NB4 (cell line): Measurements from ENCODE around the gene ECT2.
A peak's percentile ranks its signal among the peaks of the same experiment; 100 is the strongest.

Experiments used
- DNase-seq: peaks from one replicate; pipeline ENCODE4 v3.0.0; 2010; ENCODE audit warnings: low read depth
- H3K4me3 ChIP-seq: one replicate; pipeline ENCODE4 v1.5.1; 2011; ENCODE audit warnings: mild to moderate bottlenecking, low read depth, low read length, moderate library complexity
- MYC ChIP-seq: IDR thresholded peaks from 2 replicates; pipeline ENCODE4 v1.6.1; 2011; ENCODE audit warnings: low read depth, low read length
- POLR2A ChIP-seq: IDR thresholded peaks from 2 replicates; pipeline ENCODE4 v1.6.1; 2011; ENCODE audit warnings: mild to moderate bottlenecking; ENCODE audit not compliant: insufficient read length; ENCODE audit errors: extremely low read depth
- TF ChIP-seq, protein P1 (sequence below): IDR thresholded peaks from 2 replicates; pipeline ENCODE4 v1.6.1; 2011; ENCODE audit warnings: low read depth, low read length
- TF ChIP-seq, protein P2 (sequence below): IDR thresholded peaks from one replicate; pipeline ENCODE4 v1.5.1; 2012; ENCODE audit warnings: low read depth, low read length

The ECT2 gene

DNA sequence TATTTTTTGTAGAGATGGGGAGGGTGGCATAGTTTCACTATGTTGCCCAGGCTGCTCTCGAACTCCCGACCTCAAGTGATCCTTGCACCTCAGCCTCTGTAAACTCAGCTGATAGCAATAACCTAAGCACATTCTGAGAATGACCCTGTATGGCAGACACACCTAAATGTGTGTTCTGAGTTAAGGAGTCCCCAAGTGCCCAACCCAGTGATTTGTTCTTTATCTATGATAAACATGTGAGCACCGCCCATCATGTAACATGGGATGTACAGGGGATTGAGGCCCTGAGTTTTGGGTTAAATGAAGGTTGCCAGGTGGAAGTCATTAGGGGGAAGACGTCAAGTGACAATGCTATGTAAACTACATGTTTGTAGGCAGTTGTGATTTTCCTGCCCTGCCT lies 45.4 kb upstream of the ECT2 start:
- no peak for TF ChIP-seq MYC
- TF ChIP-seq, protein P1, sequence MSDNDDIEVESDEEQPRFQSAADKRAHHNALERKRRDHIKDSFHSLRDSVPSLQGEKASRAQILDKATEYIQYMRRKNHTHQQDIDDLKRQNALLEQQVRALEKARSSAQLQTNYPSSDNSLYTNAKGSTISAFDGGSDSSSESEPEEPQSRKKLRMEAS: no peak
- no peak for TF ChIP-seq POLR2A
- TF ChIP-seq, protein P2, sequence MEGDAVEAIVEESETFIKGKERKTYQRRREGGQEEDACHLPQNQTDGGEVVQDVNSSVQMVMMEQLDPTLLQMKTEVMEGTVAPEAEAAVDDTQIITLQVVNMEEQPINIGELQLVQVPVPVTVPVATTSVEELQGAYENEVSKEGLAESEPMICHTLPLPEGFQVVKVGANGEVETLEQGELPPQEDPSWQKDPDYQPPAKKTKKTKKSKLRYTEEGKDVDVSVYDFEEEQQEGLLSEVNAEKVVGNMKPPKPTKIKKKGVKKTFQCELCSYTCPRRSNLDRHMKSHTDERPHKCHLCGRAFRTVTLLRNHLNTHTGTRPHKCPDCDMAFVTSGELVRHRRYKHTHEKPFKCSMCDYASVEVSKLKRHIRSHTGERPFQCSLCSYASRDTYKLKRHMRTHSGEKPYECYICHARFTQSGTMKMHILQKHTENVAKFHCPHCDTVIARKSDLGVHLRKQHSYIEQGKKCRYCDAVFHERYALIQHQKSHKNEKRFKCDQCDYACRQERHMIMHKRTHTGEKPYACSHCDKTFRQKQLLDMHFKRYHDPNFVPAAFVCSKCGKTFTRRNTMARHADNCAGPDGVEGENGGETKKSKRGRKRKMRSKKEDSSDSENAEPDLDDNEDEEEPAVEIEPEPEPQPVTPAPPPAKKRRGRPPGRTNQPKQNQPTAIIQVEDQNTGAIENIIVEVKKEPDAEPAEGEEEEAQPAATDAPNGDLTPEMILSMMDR: no peak
- no peak for DNase-seq
- H3K4me3 ChIP-seq: no peak overlapping the region

DNA sequence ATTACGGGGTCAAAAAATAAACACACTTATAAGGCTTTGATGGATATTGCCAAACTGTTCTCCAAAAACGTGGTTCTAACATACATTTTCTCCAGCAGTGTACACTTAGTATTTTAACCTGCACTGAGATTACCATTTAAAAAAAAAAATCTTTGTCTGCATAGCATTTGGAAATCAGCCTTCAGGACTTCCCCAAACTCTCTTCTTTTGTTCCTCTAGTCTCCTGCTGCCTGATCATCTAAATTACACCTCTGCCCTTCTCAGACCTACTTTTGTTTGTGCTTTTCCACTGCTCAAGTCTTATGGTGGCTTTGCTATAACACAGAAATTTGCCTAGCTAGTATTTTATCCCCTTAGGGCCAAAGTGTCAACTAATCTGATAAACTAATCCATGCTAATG lies 43.5 kb upstream of the ECT2 start:
- no peak for DNase-seq
- H3K4me3 ChIP-seq: no peak overlapping the region
- TF ChIP-seq MYC (no peak), POLR2A (no peak)
- TF ChIP-seq, protein P2: no peak
- TF ChIP-seq, protein P1: no peak

DNA sequence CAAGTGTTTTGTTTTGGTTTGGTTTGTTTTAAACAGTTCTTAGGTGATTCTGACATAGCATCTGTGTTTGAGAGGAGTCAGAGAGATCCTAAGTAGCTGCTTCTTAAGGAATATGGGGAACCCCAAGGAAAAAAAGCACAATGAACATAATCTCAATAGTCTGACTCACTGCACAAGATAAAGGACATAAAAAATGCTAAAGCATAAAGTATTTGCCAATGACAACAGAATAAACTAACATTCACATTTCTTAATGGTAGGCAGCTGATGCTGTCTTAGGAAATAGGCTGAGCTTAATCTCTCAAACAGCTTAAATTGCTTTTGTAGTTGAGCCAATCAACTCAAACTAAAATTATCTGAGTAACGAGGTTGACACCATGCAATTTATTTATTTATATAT lies 42.6 kb upstream of the ECT2 start:
- no peak for TF ChIP-seq MYC
- no peak for TF ChIP-seq POLR2A
- TF ChIP-seq, protein P1: no peak
- TF ChIP-seq, protein P2: no peak
- no peak overlapping the region for H3K4me3 ChIP-seq
- no peak for DNase-seq

DNA sequence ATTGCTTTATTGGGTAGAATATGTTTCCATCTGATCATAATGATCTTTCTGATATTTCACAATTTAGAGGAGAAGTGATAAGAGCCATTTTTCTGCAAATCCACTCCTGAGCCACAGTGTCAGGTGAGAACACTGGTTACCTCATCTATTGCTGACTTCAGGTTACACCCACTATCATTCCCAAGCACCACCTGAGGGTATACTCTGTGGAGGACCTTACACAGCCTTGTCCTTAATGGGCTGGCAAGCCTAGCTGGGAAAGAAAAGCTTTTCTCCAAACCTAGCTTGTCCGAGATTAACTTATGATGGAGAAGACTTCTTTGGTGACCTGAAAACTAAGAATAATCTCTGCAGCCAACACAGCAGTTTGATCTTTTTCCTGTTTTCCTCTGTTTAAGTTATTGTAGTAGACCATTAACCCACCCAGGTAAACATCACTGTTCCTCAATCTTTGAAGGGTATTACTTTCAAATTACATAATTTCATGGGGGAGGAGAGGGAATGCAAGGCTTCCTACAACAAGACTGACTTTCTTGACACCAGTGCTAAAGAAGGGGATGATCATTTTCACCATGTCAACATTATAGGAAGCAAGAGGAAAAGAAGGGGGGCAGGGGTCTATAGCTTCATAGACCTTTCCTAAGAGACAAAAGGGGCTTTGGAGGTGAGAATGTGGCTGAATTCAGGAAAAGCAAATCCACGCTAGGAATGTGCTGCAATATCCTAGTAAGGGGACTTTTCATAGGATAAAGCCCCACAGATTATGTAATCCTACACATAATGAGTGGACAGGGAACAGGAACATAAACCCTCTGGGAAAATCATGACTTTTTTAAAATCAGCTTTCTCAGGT lies 41.4 kb upstream of the ECT2 start:
- DNase-seq: no peak
- TF ChIP-seq, protein P1: no peak
- TF ChIP-seq, protein P2: no peak
- TF ChIP-seq MYC: no peak
- no peak for TF ChIP-seq POLR2A
- H3K4me3 ChIP-seq: peak overlapping the region; percentile 98

DNA sequence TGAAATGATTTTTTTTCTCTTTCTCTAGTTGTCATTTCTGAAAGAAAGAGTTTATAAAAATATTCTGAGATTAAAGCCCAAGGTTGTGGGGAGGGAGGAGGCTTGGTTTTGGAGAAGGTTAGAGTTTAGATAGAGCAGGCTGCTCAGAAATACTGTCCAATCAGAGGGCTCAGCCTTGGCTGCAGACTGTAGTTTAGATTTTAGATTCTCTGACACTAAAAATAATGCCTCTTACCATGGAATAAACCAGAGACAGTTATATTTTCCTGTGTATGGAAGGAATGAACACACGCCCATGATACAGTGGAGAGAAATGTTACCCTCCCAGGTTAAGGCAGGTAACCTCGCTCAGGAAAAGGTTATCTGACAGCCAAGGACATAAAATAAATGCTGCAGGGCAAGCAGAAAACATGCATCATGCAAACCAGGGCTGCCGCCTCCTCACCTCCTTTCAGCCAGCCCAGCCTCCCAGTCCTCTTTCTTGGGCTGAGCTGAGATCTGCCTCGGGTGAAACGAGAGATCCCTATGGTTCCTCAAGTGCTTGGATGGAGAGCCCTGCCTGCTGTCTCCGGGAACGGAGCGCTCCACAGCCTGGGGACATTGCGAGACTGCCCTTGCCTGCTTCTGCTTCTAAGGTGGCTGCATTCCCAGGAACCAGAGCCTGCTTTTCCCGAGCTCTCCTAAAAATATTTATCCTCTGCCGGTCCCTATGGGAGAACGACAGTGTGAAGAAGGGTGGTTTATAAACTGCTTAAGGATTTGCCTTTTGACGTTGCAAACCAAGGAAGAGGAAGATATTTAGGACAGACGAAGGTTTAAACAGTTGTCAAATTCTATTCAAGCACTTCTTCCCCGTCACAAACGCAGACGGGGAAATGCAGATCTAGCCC lies 40.5 kb upstream of the ECT2 start:
- peak overlapping the region; percentile 98 for H3K4me3 ChIP-seq
- TF ChIP-seq, protein P2: no peak
- TF ChIP-seq MYC (no peak), POLR2A (no peak)
- TF ChIP-seq, protein P1: 0 out of 2 replicates have a peak, but pooled peaks have one; percentile 10
- DNase-seq: peak; percentile 38
